Measurements from ENCODE around the gene FAM13A.

- TF ChIP-seq POLR2A (IDR thresholded peaks at IDR 0.05): no peak
- no peak for TF ChIP-seq CTCF (IDR thresholded peaks at IDR 0.05)
Observed at GRCh38 chr4:88761342-88761741, 295.6 kb downstream of the FAM13A start.

All from heart left ventricle (tissue), 13 donors.